Stimulated activated CD8-positive, alpha-beta memory T cell treated with anti-CD3 and anti-CD28 coated beads, Interleukin-7, amount 100 ng/mL, for 1 hour (primary cell): Measurements from ENCODE around the gene POMP.

Source experiments
- DNase-seq, 2 donors: peaks; one replicate each; pipeline ENCODE4 v3.0.0-alpha.2; 2020; ENCODE audit warnings: low read depth in 2 of 2

The POMP gene

DNA sequence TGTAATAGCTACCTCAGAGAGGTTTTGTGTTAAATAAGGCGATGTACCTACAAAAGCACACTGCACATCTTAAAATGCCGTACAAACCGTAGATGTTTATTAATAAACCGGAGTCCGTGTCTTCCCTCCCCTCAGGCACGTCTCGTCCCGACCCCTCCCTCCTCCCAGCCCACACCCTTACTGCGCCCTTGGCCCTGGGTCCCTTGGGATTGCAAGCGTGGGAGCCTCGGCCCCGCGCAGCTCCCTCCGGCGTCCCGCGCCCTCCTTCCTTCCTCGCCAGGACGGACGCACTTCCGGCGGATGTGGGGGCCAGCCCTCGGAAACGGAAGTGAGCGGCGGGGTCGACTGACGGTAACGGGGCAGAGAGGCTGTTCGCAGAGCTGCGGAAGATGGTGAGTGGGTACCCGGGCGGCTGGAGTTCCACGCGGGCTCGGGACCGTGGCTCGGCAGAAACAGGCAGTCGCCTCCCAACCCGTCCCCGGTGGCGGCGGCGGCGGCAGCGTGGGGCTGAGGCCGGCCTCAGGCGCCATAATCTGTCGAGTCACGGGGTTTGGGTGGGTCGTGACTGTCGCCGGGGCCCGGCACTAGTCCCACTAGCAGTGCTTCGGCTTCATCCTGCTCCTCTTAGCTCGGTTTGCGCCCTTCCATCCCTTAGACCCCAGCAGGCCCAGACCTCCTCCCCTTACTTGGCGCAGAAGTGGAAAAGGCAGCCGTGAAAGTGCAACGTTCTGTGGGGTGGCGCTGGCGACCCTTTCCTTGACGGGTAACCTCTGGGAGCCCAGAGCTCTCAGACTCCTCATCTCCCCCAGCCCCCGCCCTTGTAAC is at the start of gene POMP:
TSS of gene POMP (plus strand) at position 335 of the 825 bp plus-strand sequence. CDS start at position 390, 55 bp downstream.
- peak; percentile 85 to 86 for DNase-seq

GRCh38 chr13:28609381-28609780 is 49.5 kb upstream of the POMP start:
- no peak for DNase-seq

- DNase-seq = no peak
Observed at GRCh38 chr13:28609926-28610325, 49.0 kb upstream of the POMP start.

GRCh38 chr13:28610996-28611395 is 47.9 kb upstream of the POMP start:
- DNase-seq = no peak

DNA sequence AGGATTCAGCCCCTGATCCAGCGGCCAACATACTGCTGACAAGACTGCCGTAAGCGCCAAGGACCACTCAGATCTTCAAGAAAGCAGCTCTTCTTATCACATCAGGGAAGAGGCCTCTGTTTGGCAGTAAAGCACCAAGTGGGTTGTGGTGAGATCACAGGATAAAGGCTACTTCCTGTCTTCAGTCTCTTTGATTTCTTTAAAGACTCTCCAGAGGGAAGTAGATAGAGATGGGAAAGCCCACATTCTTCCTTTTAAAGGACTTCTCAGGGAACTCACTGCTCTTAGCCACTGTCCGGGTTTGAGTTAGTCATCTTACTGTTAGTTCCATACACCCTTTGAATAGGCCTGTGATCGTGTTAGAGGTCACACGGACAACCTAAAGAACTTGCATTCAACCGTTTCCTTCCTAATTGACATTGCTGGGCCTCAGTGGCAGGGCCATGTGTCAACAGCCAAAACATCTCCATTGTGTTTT is 47.2 kb upstream of the POMP start:
- DNase-seq = no peak

DNA sequence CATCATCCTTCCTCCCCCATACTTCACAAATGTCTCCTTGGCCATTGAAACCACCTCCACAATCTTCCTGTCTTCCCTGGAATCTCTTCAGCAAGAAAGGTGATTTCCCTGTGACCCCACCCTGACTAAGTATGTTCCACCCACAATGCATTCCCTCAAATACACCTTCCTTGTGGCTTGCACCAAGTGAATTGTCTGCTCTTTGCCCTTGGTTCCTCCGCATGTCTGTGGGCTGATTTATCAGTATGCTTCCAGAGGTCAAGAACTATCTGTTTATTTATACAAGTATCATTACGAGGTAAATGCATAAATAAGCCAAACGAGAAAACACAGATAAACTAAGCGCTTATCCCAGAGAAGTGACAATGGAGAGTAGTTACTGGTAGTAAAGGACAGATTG is 45.4 kb upstream of the POMP start:
- DNase-seq = no peak

- no peak for DNase-seq
Observed at GRCh38 chr13:28615916-28616446, 42.9 kb upstream of the POMP start.

- no peak for DNase-seq
Observed at GRCh38 chr13:28618230-28618994, 40.5 kb upstream of the POMP start.

- no peak for DNase-seq
Observed at GRCh38 chr13:28620011-28620830, 38.7 kb upstream of the POMP start.

DNA sequence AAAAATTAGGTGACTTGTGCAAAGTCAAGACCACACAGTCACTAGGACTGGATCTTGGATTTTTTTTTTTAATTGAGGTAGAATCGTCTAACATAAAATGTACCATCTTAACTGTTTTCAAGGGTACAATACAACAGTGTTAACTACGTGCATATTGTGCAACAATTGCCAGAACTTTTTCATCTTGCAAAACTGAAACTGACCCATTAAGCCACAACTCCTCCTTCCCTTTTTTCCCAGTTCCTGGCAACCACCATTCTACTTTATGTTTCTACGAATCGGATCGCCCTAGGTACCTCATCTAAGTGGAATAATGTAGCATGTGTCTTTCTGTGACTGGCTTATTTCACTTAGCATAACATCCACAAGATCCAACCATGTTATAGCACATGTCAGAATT is 37.5 kb upstream of the POMP start:
- no peak for DNase-seq

DNA sequence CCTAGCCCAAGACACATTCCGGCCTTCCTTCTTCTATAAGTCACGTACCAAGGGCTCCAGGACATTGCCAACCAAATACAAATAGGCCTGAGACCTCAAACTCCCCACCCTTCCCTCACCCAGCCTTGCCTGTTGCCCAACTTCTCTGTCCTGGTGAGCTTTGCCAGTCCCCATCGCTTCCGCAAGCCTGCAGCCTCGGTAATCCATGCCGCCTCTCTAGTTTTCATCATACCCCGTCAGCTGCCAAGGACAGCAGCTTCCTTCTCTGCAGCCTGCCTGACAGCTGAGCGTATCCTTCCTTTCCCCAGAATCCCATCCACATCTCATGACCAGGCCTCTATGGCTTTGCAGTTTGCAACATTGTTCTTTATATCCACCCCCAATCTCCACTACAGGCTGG is 36.6 kb upstream of the POMP start:
- no peak for DNase-seq

GRCh38 chr13:28623782-28624706 is 34.9 kb upstream of the POMP start:
- no peak for DNase-seq

DNA sequence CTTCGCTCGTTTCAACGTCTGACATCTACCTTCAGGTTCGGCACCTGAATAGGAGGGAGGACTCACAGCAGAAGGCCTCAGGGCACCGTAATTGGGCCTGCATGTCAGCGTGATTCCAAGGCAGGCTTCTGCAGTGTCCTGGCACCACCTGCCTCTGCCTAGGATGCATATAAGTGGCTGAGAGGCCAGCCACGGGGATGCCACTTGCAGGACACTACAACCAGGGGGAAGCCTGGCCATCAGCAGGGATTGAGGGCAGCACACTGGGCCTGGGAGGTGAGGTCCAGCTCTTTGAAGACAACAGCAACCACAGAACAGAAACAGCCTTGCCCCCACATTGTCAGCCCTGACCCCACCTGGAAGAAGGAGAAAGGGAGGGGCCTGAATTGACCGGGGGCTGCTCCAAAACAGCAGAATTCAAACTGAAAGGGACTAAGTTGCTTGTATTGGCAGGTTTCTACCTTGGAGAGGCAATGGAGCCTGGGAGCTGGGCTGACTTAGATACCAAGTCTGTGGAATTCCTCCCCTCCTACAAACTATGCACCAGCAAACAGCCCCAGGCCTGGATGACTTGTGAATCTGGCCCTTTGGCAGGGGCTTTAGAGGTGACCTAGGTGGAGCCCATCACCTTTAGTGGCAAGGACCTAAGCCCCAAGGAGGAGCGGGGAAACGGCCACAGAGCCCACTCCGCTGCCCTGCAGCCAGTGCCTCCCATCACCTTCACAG is 34.1 kb upstream of the POMP start:
- DNase-seq = no peak

DNA sequence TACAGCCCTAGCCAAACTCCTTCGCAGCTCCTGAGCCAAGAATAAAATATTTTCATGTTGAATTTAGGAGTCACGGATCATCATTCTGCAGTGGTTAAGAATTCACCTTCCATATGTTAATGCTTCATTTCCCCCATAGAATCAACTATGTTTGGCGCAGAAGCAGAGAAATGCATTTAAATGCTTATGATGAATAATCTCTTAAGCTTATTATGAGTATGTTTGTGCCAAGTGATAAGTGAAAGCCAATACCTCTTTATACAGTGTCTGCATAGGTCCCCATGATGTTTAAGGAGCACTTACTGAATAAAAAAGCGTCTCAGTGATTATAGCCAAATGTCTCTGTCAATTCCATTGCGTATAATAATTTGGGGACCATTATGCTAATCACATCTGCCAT is 32.7 kb upstream of the POMP start:
- DNase-seq = no peak

GRCh38 chr13:28628241-28628640 is 30.7 kb upstream of the POMP start:
- DNase-seq = no peak

- no peak for DNase-seq
Observed at GRCh38 chr13:28630869-28631268, 28.1 kb upstream of the POMP start.

DNA sequence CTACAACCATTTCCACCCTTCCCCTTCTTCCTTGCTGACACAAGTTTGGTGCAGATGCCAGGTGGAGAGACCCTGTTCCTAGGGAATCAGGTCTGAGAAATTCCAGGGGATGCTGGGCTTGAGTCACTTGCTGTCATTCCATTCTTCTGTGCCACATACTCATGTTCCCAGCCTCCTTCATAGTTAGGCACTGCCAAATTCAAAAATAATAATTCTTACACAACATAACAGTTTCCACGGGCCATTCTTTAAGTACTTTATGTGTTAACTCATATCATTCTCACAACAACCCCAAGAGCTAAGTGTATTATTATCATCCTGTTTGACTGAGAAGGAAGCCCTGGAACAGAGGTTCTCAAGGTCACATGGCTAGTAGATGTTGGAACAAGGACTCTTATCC is 27.1 kb upstream of the POMP start:
- DNase-seq = no peak

DNA sequence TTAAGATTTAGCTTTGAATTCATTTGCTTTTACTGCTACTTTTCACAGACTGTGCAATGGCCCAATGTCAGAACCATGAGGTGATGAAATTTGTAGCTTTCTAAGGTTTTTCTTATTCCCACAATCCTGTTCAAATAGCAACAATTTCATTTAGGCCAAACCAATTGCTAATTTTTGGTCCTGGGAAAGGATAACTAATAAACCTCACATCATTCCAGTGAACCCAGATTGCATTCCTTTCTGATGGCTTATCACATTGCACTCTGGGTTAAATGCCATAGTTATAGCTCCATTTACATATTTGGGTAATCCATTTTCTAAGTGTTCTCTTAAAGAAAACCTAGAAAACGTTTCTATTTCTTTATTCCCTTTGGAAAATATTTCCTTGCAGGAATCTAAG is 22.9 kb upstream of the POMP start:
- no peak for DNase-seq

- no peak for DNase-seq
Observed at GRCh38 chr13:28636677-28637317, 22.1 kb upstream of the POMP start.
